B cell (primary cell): ENCODE measurements around the gene NSDHL. TPM values are rescaled to one million over a fixed set of nuclear protein-coding genes. Genes with fewer than 3 reads are reported as not detected.

Experiments used
- ATAC-seq: fragments of 200-7000 bp; cut with Tn5 transposase; one replicate; pipeline ENCODE4 v1.10.0; 2021; ENCODE audit warnings: low read depth, mild to moderate bottlenecking, moderate number of reproducible peaks, moderate library complexity
- CTCF ChIA-PET: fragments of 350-600 bp; sonication (Branson Sonifier 250); formaldehyde crosslinking; loops from one replicate; lab custom pipeline; 2021; ENCODE audit warnings: antibody characterized with exemption, inconsistent platforms; lab: Charles Lee
- POLR2A ChIA-PET: fragments of 350-600 bp; sonication (Branson Sonifier 250); formaldehyde crosslinking; loops from one replicate; lab custom pipeline; 2021; ENCODE audit warnings: antibody characterized with exemption; lab: Charles Lee
- DNase-seq: peaks from one replicate; pipeline ENCODE4 v3.0.0; 2013
- H2AFZ ChIP-seq: 2 replicates; pipeline ENCODE4 v1.6.1; 2012; ENCODE audit warnings: mild to moderate bottlenecking, low read depth, low read length; ENCODE audit not compliant: insufficient read depth, poor library complexity, severe bottlenecking
- H3K27ac ChIP-seq, 2 donors: 1 replicate in 1 of 2; 2 replicates in 1 of 2; pipeline ENCODE4 v1.5.1; 2012 to 2013; ENCODE audit warnings: low read length in 2 of 2, mild to moderate bottlenecking in 2 of 2, moderate library complexity in 1 of 2
- H3K27me3 ChIP-seq, 4 experiments: fragments of 200-600 bp in 1 of 4; sonication (generic) in 1 of 4; replicated peaks in 1 of 4; 1 replicate in 2 of 4; 2 replicates in 2 of 4; pipeline versions ENCODE4 v1.6.1 to v1.7.0; 2013 to 2016; ENCODE audit warnings: low read length in 3 of 4, mild to moderate bottlenecking in 2 of 4, mixed read lengths in 1 of 4, moderate library complexity in 1 of 4; ENCODE audit not compliant: insufficient read depth in 4 of 4, control insufficient read depth in 3 of 4; ENCODE audit errors: control extremely low read depth in 1 of 4
- H3K36me3 ChIP-seq, 2 experiments: replicated peaks in 1 of 2; 1 replicate in 1 of 2; 2 replicates in 1 of 2; pipeline versions ENCODE4 v1.6.1 to v1.7.1; 2013; ENCODE audit warnings: low read length in 1 of 2; ENCODE audit not compliant: insufficient read depth in 2 of 2, control insufficient read depth in 1 of 2; ENCODE audit errors: control extremely low read depth in 1 of 2, extremely low read depth in 1 of 2
- H3K4me1 ChIP-seq, 2 donors: fragments of 200-600 bp in 1 of 2; sonication (generic) in 1 of 2; 1 replicate in 1 of 2; 2 replicates in 1 of 2; pipeline versions ENCODE4 v1.5.1 to v1.6.1; 2013 to 2017; ENCODE audit warnings: low read length in 2 of 2; ENCODE audit not compliant: control insufficient read depth in 2 of 2, insufficient read depth in 2 of 2
- H3K4me2 ChIP-seq: replicated peaks from 2 replicates; pipeline ENCODE3; 2012; ENCODE audit warnings: mild to moderate bottlenecking, low read depth, low read length; ENCODE audit not compliant: poor library complexity, severe bottlenecking
- H3K4me3 ChIP-seq, 5 experiments: fragments of 200-600 bp in 1 of 5; sonication (generic) in 1 of 5; 1 replicate in 3 of 5; 2 replicates in 2 of 5; pipeline versions ENCODE4 v1.5.1 to v1.7.0; 2011 to 2016; ENCODE audit warnings: low read length in 4 of 5, mild to moderate bottlenecking in 4 of 5, low read depth in 2 of 5, control low read depth in 1 of 5, moderate library complexity in 1 of 5; ENCODE audit not compliant: insufficient read depth in 1 of 5; ENCODE audit errors: control extremely low read depth in 1 of 5, extremely low read depth in 1 of 5
- H3K79me2 ChIP-seq: fragments of 200-600 bp; sonication (generic); one replicate; pipeline ENCODE4 v1.6.0; 2016; ENCODE audit warnings: low read length; ENCODE audit not compliant: control insufficient read depth, insufficient read depth
- H3K9ac ChIP-seq: fragments of 200-600 bp; sonication (generic); 2 replicates; pipeline ENCODE4 v1.6.1; 2017; ENCODE audit warnings: mild to moderate bottlenecking, low read length, moderate library complexity
- H3K9me3 ChIP-seq, 3 donors: one replicate each; pipeline versions ENCODE4 v1.6.1 to v1.7.1; 2013; ENCODE audit warnings: low read length in 2 of 3; ENCODE audit not compliant: control insufficient read depth in 2 of 3, insufficient read depth in 1 of 3; ENCODE audit errors: control extremely low read depth in 1 of 3
- H4K20me1 ChIP-seq: 2 replicates; pipeline ENCODE4 v1.6.0; 2012; ENCODE audit warnings: mild to moderate bottlenecking, low read length; ENCODE audit not compliant: insufficient read depth, control insufficient read depth, poor library complexity, severe bottlenecking
- H3K27ac Mint-ChIP-seq: one replicate; pipeline ENCODE4 v1.8.0; 2021; ENCODE audit warnings: mixed read lengths
- H3K27me3 Mint-ChIP-seq: one replicate; pipeline ENCODE4 v1.8.0; 2021; ENCODE audit warnings: mixed read lengths
- H3K4me1 Mint-ChIP-seq: one replicate; pipeline ENCODE4 v1.8.0; 2021; ENCODE audit warnings: mixed read lengths
- H3K4me3 Mint-ChIP-seq: one replicate; pipeline ENCODE4 v1.8.0; 2021; ENCODE audit warnings: mixed read lengths
- H3K9me3 Mint-ChIP-seq: one replicate; pipeline ENCODE4 v1.8.0; 2022; ENCODE audit warnings: mixed read lengths; ENCODE audit not compliant: insufficient read depth
- CTCF ChIP-seq: fragments of 200-600 bp; IDR thresholded peaks from one replicate; pipeline ENCODE4 v1.8.0; 2022; ENCODE audit warnings: antibody characterized with exemption, mild to moderate bottlenecking
- EZH2 ChIP-seq: IDR thresholded peaks from 2 replicates; pipeline ENCODE4 v1.6.1; 2012; ENCODE audit warnings: borderline replicate concordance, low read depth, mild to moderate bottlenecking, moderate library complexity, low read length; ENCODE audit not compliant: insufficient read depth, poor library complexity, severe bottlenecking
- WGBS: methylation state at CpG from one replicate; pipeline ENCODE4 v1.1.5; 2013; ENCODE audit warnings: missing lambda C conversion rate; ENCODE audit not compliant: insufficient coverage; 5-methylcytosine and 5-hydroxymethylcytosine counted together
- intact Hi-C: fragments of 100-400 bp; cut with micrococcal nuclease; formaldehyde crosslinking; loops from one replicate; pipeline ENCODE4 v1.10.0; 2022
- polyA plus RNA-seq: library from polyadenylated mRNA; depleted of rRNA; stranded (reverse); fragments of >200 nt; gene quantifications from 2 replicates; pipeline ENCODE4 v1.2.3, GENCODE V29; 2012
- total RNA-seq, 2 donors: library from RNA; stranded (reverse); fragments of 120-200 nt in 1 of 2; gene quantifications; 1 replicate in 1 of 2; 2 replicates in 1 of 2; pipeline versions ENCODE4 v1.2.3 to v1.2.4, GENCODE V29; 2013 to 2022

The NSDHL gene
- total and polyA plus RNA-seq, 2 donors (not counting 1 experiment from before 2014, with no cell fraction given), result 4.9 to 10.3 TPM

DNA sequence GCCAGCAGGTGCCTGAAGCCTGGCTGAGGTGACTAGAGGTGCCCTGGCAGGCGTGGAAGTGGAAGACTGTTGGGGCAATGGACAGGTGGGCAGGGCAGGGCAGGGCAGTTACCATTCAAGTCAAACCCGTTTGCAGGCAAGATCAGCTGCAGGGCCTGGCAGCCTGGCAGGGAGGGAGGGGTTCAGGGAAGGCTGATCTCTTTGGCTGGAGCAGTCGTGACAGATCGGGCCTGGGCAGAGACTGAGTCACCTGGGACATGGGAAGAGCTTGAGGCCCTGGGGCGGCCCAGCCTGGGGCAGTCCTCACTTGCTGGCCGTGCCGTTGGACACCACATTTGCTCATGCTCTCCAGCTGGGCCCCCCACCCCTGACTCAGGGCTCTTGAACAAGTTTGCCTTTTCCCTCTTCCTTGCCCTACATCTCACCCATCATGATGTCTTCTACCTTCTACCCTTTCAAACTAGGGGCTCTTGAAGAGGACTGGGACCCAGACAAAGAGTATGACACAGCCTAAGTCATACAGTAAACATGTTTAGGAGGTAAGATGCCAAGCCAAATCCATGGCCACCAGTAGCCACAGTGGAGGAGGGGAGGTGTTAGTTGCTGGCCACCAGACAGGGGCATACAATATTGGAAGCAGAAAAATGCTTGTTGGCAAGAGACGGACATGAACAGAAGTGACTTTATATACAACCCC is 65.0 kb downstream of the NSDHL start:
- WGBS, result 90% methylated on average over 7 of the region's 8 CpGs
- TF ChIP-seq EZH2, result no peak
- TF ChIP-seq CTCF, result no peak
- H3K36me3 ChIP-seq, result no peaks in the 10 kb centered on the region
- POLR2A ChIA-PET, result no interaction called here
- ATAC-seq (no peak), DNase-seq (no peak)
- H3K27me3 ChIP-seq, result peaks cover 0 to 5% (median 0%) of the 10 kb centered on the region in 4 experiments
- CTCF ChIA-PET, result no interaction called here
- H3K27me3 Mint-ChIP-seq, result peaks cover 27% of the 10 kb centered on the region
- no peak overlapping the region for H3K27ac ChIP-seq
- H3K9ac ChIP-seq, result no peak overlapping the region
- H3K9me3 Mint-ChIP-seq, result no peaks in the 10 kb centered on the region
- H3K4me1 Mint-ChIP-seq, result peaks cover 3% of the 10 kb centered on the region
- no peak overlapping the region for H2AFZ ChIP-seq
- no peaks in the 10 kb centered on the region for H4K20me1 ChIP-seq
- H3K79me2 ChIP-seq, result no peaks in the 10 kb centered on the region
- H3K4me2 ChIP-seq, result no peak overlapping the region
- H3K9me3 ChIP-seq, result no peaks in the 10 kb centered on the region
- H3K4me3 Mint-ChIP-seq, result no peak overlapping the region
- no peaks in the 10 kb centered on the region for H3K4me1 ChIP-seq
- intact Hi-C loops, result no loop called here
- H3K27ac Mint-ChIP-seq, result no peak overlapping the region
- H3K4me3 ChIP-seq, result no peak overlapping the region

DNA sequence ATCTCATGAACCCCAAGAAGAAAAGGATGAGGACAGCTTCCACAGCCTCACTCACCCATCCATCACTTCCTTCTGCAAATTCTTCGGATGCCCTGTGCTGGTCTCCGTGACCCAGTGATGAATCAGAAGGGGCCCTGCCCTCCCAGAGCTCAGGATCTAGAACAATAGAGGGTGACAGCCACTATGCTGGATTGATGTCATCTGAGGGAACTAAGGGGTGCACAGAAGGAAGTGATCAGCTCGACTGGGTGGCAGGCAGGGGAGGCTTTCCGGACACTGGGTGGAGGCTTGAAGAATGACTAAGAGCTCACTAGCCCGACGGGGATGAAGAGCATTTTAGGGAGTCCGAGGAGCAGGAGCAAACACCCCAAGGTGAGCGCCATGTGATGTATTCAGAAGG is 65.6 kb downstream of the NSDHL start:
- H4K20me1 ChIP-seq, result no peaks in the 10 kb centered on the region
- DNase-seq, result no peak
- H3K27ac ChIP-seq, result no peak overlapping the region
- H2AFZ ChIP-seq, result no peak overlapping the region
- TF ChIP-seq EZH2 (no peak), CTCF (no peak)
- 91% methylated on average over 4 of the region's 8 CpGs for WGBS
- ChIA-PET CTCF (no interaction called here), POLR2A (no interaction called here)
- intact Hi-C loops, result no loop called here
- no peaks in the 10 kb centered on the region for H3K36me3 ChIP-seq
- no peaks in the 10 kb centered on the region for H3K79me2 ChIP-seq
- Mint-ChIP-seq H3K27me3 (peaks cover 24% of the 10 kb centered on the region), H3K4me3 (peak overlapping the region; percentile 33), H3K27ac (no peak overlapping the region), H3K4me1 (peaks cover 3% of the 10 kb centered on the region), H3K9me3 (no peaks in the 10 kb centered on the region)
- H3K4me3 ChIP-seq, result no peak overlapping the region
- no peaks in the 10 kb centered on the region for H3K9me3 ChIP-seq
- H3K27me3 ChIP-seq, result peaks cover 0 to 5% (median 0%) of the 10 kb centered on the region in 4 experiments
- no peaks in the 10 kb centered on the region for H3K4me1 ChIP-seq
- no peak for ATAC-seq
- H3K4me2 ChIP-seq, result no peak overlapping the region
- H3K9ac ChIP-seq, result no peak overlapping the region
